Gastroesophageal sphincter (tissue), 4 donors: ENCODE data around the gene UMODL1. TPM values are rescaled to one million over a fixed set of nuclear protein-coding genes. Genes with fewer than 3 reads are reported as not detected.
A peak's percentile ranks its signal among the peaks of the same experiment; 100 is the strongest.

Experiments used
- ATAC-seq: fragments of 150-250 bp; one replicate; pipeline ENCODE4 v1.9.1; 2016; ENCODE audit warnings: mild to moderate bottlenecking, moderate library complexity
- H3K27ac ChIP-seq, 4 donors: fragments of 200-600 bp; sonication (generic) in 3 of 4; 1 replicate in 3 of 4; 2 replicates in 1 of 4; pipeline ENCODE4 v1.5.1; 2016 to 2019
- H3K27me3 ChIP-seq: fragments of 200-600 bp; sonication (generic); one replicate; pipeline ENCODE4 v1.5.1; 2019
- H3K36me3 ChIP-seq, 2 donors: fragments of 200-600 bp; sonication (generic); one replicate each; pipeline ENCODE4 v1.5.1; 2019; ENCODE audit warnings: control low read depth in 1 of 2
- H3K4me1 ChIP-seq, 3 donors: fragments of 200-600 bp; sonication (generic); 1 replicate in 2 of 3; 2 replicates in 1 of 3; pipeline ENCODE4 v1.5.1; 2016 to 2019; ENCODE audit warnings: control low read depth in 2 of 3
- H3K4me3 ChIP-seq, 2 donors: fragments of 200-600 bp; sonication (generic); one replicate each; pipeline ENCODE4 v1.5.1; 2019; ENCODE audit warnings: mild to moderate bottlenecking in 1 of 2, moderate library complexity in 1 of 2
- H3K9me3 ChIP-seq, 3 donors: fragments of 200-600 bp; sonication (generic); one replicate each; pipeline ENCODE4 v1.5.1; 2017 to 2019; ENCODE audit warnings: control low read depth in 2 of 3
- CTCF ChIP-seq, 4 experiments: fragments of 200-600 bp in 2 of 4; fragments of 450-650 bp in 2 of 4; sonication (generic) in 1 of 4; IDR thresholded peaks; one replicate each; pipeline ENCODE4 v1.5.1; 2017 to 2019; ENCODE audit warnings: antibody characterized with exemption in 4 of 4, mild to moderate bottlenecking in 2 of 4, moderate library complexity in 2 of 4
- EP300 ChIP-seq: sonication (generic); formaldehyde crosslinking; IDR thresholded peaks from one replicate; pipeline ENCODE4 v1.6.1; 2017; ENCODE audit warnings: antibody characterized with exemption, mild to moderate bottlenecking
- POLR2A ChIP-seq, 2 donors: fragments of 450-650 bp; IDR thresholded peaks; one replicate each; pipeline ENCODE4 v1.6.1; 2017; ENCODE audit warnings: antibody characterized with exemption in 2 of 2, mild to moderate bottlenecking in 2 of 2, moderate library complexity in 1 of 2
- POLR2AphosphoS5 ChIP-seq: sonication (generic); formaldehyde crosslinking; IDR thresholded peaks from one replicate; pipeline ENCODE4 v1.6.1; 2017; ENCODE audit warnings: antibody characterized with exemption
- WGBS, 2 donors: methylation state at CpG; one replicate each; pipeline ENCODE4 v1.1.5; 2018; ENCODE audit warnings: low coverage in 1 of 2; 5-methylcytosine and 5-hydroxymethylcytosine counted together
- total RNA-seq, 4 donors: library from RNA; depleted of rRNA; stranded (reverse); fragments of >200 nt; gene quantifications; one replicate each; pipeline ENCODE4 v1.1.0, GENCODE V29; 2016

UMODL1 gene
- total RNA-seq, 4 donors from 2014 or later = not detected

- no peak for ATAC-seq
- Histone ChIP-seq H3K4me3 (no peak overlapping the region), H3K36me3 (no peaks in the 10 kb centered on the region), H3K4me1 (peaks cover 0 to 10% (median 0%) of the 10 kb centered on the region in 3 donors), H3K9me3 (peaks cover 0 to 4% (median 0%) of the 10 kb centered on the region in 3 donors), H3K27ac (no peak overlapping the region), H3K27me3 (no peaks in the 10 kb centered on the region)
- TF ChIP-seq EP300 = no peak
- TF ChIP-seq POLR2AphosphoS5 = no peak
- WGBS, 2 donors = 71% methylated on average over 6 to 9 of the region's 9 CpGs
These were observed 28.5 kb upstream of the UMODL1 start for GRCh38 chr21:42042651-42043050.

GRCh38 chr21:42043201-42043895, 27.8 kb upstream of the UMODL1 start:
- ATAC-seq = no peak
- Histone ChIP-seq H3K36me3 (no peaks in the 10 kb centered on the region), H3K4me3 (no peak overlapping the region), H3K4me1 (peaks cover 0 to 17% (median 0%) of the 10 kb centered on the region in 3 donors), H3K27me3 (no peaks in the 10 kb centered on the region), H3K9me3 (peaks cover 0 to 4% (median 0%) of the 10 kb centered on the region in 3 donors), H3K27ac (no peak overlapping the region)
- 81 to 93% methylated on average over 3 to 7 of the region's 16 CpGs for WGBS, 2 donors
- TF ChIP-seq EP300 = no peak

DNA sequence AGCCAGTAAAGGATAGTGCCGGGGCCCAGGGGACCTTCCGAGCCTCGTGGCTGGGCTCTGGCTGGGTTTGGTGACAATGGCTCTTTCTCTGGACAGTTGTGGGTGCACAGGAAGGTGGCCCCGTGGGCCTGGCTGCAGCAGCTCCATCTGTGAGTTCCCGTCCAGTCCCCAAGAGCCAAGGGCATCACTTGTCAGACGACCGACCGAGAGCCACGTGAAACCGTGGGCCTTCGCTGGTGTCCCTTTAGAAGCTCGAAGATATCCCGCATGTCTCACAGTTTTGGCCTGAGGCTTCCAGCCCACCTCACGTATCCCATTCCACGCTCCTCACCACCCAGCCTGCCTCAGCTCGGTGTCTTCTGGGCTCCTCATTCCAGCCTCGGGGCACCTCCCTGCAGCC, 27.2 kb upstream of the UMODL1 start:
- TF ChIP-seq POLR2A (IDR thresholded peaks at IDR 0.05) (no peak), POLR2AphosphoS5 (no peak), EP300 (no peak), CTCF (IDR thresholded peaks at IDR 0.05) (no peak)
- ATAC-seq = no peak
- Histone ChIP-seq H3K27me3 (no peaks in the 10 kb centered on the region), H3K4me1 (peaks cover 0 to 21% (median 0%) of the 10 kb centered on the region in 3 donors), H3K36me3 (no peaks in the 10 kb centered on the region), H3K27ac (no peak overlapping the region), H3K9me3 (no peaks in the 10 kb centered on the region), H3K4me3 (no peak overlapping the region)
- WGBS, 2 donors = 87 to 88% methylated on average over 9 to 15 of the region's 17 CpGs

DNA sequence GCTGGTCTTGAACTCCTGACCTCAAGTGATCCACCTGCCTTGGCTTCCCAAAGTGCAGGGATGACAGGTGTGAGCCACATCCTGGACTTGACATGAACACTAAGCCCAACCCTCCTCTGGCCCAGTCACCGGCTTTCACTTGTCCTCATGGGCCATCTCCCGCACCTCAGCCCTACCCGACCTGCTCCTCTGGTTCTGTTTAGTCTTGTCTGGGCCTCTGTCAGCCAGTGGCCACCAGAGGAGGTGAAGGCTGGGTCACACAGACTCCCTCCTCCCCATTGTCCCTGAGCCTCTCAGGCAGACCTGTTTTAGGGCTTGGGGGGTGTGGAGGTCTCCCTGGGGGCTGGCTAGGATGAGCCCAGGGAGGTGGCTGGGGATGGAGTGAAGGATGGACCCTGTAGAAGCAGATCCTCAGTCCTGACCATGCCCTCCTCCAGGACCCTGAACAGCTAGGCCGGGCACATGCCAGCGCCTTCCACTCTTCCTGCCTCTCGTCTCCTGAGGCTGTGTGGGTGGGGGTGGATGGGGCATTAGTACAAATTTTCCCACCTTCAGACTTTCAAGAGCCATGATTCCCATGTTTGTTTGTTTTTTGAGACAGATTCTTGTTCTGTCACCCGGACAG, 26.1 kb upstream of the UMODL1 start:
- WGBS, 2 donors = 86 to 93% methylated on average over 2 to 5 of the region's 7 CpGs

GRCh38 chr21:42047821-42048613, 23.1 kb upstream of the UMODL1 start:
- WGBS, 2 donors = 47 to 53% methylated on average over 8 to 17 of the region's 19 CpGs
- Histone ChIP-seq H3K4me1 (peaks cover 0 to 13% (median 0%) of the 10 kb centered on the region in 3 donors), H3K36me3 (no peaks in the 10 kb centered on the region), H3K9me3 (no peaks in the 10 kb centered on the region), H3K4me3 (no peak overlapping the region), H3K27ac (peak overlapping the region in 2 of 4 donors; percentile 47 to 49), H3K27me3 (no peaks in the 10 kb centered on the region)
- ATAC-seq = peak; percentile 81
- no peak for TF ChIP-seq CTCF (IDR thresholded peaks at IDR 0.05)
- peak; percentile 91 for TF ChIP-seq POLR2AphosphoS5

More for the DNA sequence above, 26.1 kb upstream of the UMODL1 start:
- no peaks in the 10 kb centered on the region for H3K27me3 ChIP-seq
- TF ChIP-seq POLR2A (IDR thresholded peaks at IDR 0.05) = no peak
- no peak for TF ChIP-seq EP300
- TF ChIP-seq CTCF (IDR thresholded peaks at IDR 0.05) = no peak
- no peak for TF ChIP-seq POLR2AphosphoS5
- no peak for ATAC-seq
- H3K9me3 ChIP-seq = no peaks in the 10 kb centered on the region
- no peak overlapping the region for H3K4me3 ChIP-seq
- no peaks in the 10 kb centered on the region for H3K36me3 ChIP-seq
- H3K27ac ChIP-seq = no peak overlapping the region
- H3K4me1 ChIP-seq = peaks cover 0 to 15% (median 0%) of the 10 kb centered on the region in 3 donors
